HEK293 (cell line): ENCODE results near the gene CNTNAP5.

Experiments used
- OSR2 ChIP-seq: fragments of 450-650 bp; formaldehyde crosslinking; IDR thresholded peaks from 2 replicates; pipeline ENCODE4 v1.5.1; 2016; ENCODE audit warnings: missing biosample characterization, missing genetic modification characterization
- ZNF175 ChIP-seq: fragments of 450-650 bp; formaldehyde crosslinking; IDR thresholded peaks from 2 replicates; pipeline ENCODE4 v1.5.1; 2016; ENCODE audit warnings: missing biosample characterization, missing genetic modification characterization
- TF ChIP-seq, protein P1 (sequence below): fragments of 450-650 bp; formaldehyde crosslinking; IDR thresholded peaks from 2 replicates; pipeline ENCODE4 v1.5.1; 2016; ENCODE audit warnings: missing biosample characterization, missing genetic modification characterization

- TF ChIP-seq ZNF175 (tag by site-specific recombination) (no peak), OSR2 (no peak)
- TF ChIP-seq, protein P1, sequence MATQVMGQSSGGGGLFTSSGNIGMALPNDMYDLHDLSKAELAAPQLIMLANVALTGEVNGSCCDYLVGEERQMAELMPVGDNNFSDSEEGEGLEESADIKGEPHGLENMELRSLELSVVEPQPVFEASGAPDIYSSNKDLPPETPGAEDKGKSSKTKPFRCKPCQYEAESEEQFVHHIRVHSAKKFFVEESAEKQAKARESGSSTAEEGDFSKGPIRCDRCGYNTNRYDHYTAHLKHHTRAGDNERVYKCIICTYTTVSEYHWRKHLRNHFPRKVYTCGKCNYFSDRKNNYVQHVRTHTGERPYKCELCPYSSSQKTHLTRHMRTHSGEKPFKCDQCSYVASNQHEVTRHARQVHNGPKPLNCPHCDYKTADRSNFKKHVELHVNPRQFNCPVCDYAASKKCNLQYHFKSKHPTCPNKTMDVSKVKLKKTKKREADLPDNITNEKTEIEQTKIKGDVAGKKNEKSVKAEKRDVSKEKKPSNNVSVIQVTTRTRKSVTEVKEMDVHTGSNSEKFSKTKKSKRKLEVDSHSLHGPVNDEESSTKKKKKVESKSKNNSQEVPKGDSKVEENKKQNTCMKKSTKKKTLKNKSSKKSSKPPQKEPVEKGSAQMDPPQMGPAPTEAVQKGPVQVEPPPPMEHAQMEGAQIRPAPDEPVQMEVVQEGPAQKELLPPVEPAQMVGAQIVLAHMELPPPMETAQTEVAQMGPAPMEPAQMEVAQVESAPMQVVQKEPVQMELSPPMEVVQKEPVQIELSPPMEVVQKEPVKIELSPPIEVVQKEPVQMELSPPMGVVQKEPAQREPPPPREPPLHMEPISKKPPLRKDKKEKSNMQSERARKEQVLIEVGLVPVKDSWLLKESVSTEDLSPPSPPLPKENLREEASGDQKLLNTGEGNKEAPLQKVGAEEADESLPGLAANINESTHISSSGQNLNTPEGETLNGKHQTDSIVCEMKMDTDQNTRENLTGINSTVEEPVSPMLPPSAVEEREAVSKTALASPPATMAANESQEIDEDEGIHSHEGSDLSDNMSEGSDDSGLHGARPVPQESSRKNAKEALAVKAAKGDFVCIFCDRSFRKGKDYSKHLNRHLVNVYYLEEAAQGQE (tag by site-specific recombination) = no peak
These were observed 810.2 kb downstream of the CNTNAP5 start for GRCh38 chr2:124835331-124835730.
